Suprapubic skin (tissue), 4 donors: ENCODE results near the gene IFI44.

Source experiments
- CTCF ChIP-seq, 2 donors: fragments of 200-600 bp in 1 of 2; fragments of 450-650 bp in 1 of 2; sonication (generic) in 1 of 2; IDR thresholded peaks; one replicate each; pipeline ENCODE4 v1.5.1; 2016 to 2019; ENCODE audit warnings: antibody characterized with exemption in 2 of 2, mild to moderate bottlenecking in 1 of 2, moderate library complexity in 1 of 2
- EP300 ChIP-seq: sonication (generic); formaldehyde crosslinking; IDR thresholded peaks from one replicate; pipeline ENCODE4 v1.6.1; 2017; ENCODE audit warnings: antibody characterized with exemption
- POLR2A ChIP-seq, 2 donors: fragments of 450-650 bp; IDR thresholded peaks; one replicate each; pipeline ENCODE4 v1.6.1; 2017; ENCODE audit warnings: antibody characterized with exemption in 2 of 2, mild to moderate bottlenecking in 2 of 2, moderate library complexity in 2 of 2
- POLR2AphosphoS5 ChIP-seq, 3 donors: sonication (generic); formaldehyde crosslinking; IDR thresholded peaks; one replicate each; pipeline ENCODE4 v1.6.1; 2017; ENCODE audit warnings: antibody characterized with exemption in 3 of 3

- TF ChIP-seq POLR2AphosphoS5 (IDR thresholded peaks at IDR 0.05): no peak
- no peak for TF ChIP-seq CTCF (IDR thresholded peaks at IDR 0.05)
- no peak for TF ChIP-seq POLR2A (IDR thresholded peaks at IDR 0.05)
- TF ChIP-seq EP300: no peak
These were observed 2.5 kb downstream of the IFI44 start for GRCh38 chr1:78652019-78652560.
